ENCODE data around the gene SYCP2.
"Not testable (repeated sequence)": the region's sequence is repeated elsewhere in the genome, so short reads cannot be mapped to it uniquely, and the experiment has no call there.

The SYCP2 gene

GRCh38 chr20:59903621-59904020 is 29.8 kb downstream of the SYCP2 start:
- DNase-seq: no peak

GRCh38 chr20:59902470-59902869 is 31.0 kb downstream of the SYCP2 start:
- no peak for DNase-seq

GRCh38 chr20:59895908-59896307 is 37.5 kb downstream of the SYCP2 start:
- DNase-seq: no peak

GRCh38 chr20:59891581-59891980 is 41.9 kb downstream of the SYCP2 start:
- DNase-seq: no peak

- not testable (repeated sequence) for DNase-seq
Measured at GRCh38 chr20:59890035-59890434, 43.4 kb downstream of the SYCP2 start.

- no peak for DNase-seq
Measured at GRCh38 chr20:59888050-59888449, 45.4 kb downstream of the SYCP2 start.

- no peak for DNase-seq
Measured at GRCh38 chr20:59884494-59884893, 48.9 kb downstream of the SYCP2 start.

- DNase-seq: no peak
Measured at GRCh38 chr20:59880198-59880597, 53.2 kb downstream of the SYCP2 start.

GRCh38 chr20:59873409-59873808 is 60.0 kb downstream of the SYCP2 start:
- DNase-seq: no peak

GRCh38 chr20:59871096-59871495 is 62.3 kb downstream of the SYCP2 start:
- no peak for DNase-seq

- DNase-seq: no peak
Measured at GRCh38 chr20:59866338-59866737, 67.1 kb downstream of the SYCP2 start.

- no peak for DNase-seq
Measured at GRCh38 chr20:59864726-59865125, 68.7 kb downstream of the SYCP2 start.

GRCh38 chr20:59863058-59863457 is 70.4 kb downstream of the SYCP2 start:
- DNase-seq: no peak

GRCh38 chr20:59861401-59861800 is 72.0 kb downstream of the SYCP2 start:
- no peak for DNase-seq

- DNase-seq: no peak
Measured at GRCh38 chr20:59858425-59858824, 75.0 kb downstream of the SYCP2 start.

- DNase-seq: no peak
Measured at GRCh38 chr20:59857966-59858365, 75.5 kb downstream of the SYCP2 start.

- DNase-seq: not testable (repeated sequence)
Measured at GRCh38 chr20:59856941-59857340, 76.5 kb downstream of the SYCP2 start.

GRCh38 chr20:59856526-59856925 is 76.9 kb downstream of the SYCP2 start:
- not testable (repeated sequence) for DNase-seq

- no peak for DNase-seq
Measured at GRCh38 chr20:59850018-59850641, 83.3 kb downstream of the SYCP2 start.

- no peak for DNase-seq
Measured at GRCh38 chr20:59848182-59848581, 85.3 kb downstream of the SYCP2 start.

- DNase-seq: no peak
Measured at GRCh38 chr20:59845472-59845871, 88.0 kb downstream of the SYCP2 start.

- no peak for DNase-seq
Measured at GRCh38 chr20:59839400-59839799, 94.0 kb downstream of the SYCP2 start.

GRCh38 chr20:59837623-59838394 is 95.6 kb downstream of the SYCP2 start:
- DNase-seq: no peak

- no peak for DNase-seq
Measured at GRCh38 chr20:59836767-59837166, 96.7 kb downstream of the SYCP2 start.
